Thyroid gland (tissue), 4 donors: ENCODE measurements around the gene MTA2.

Source experiments
- POLR2A ChIP-seq, 2 donors: fragments of 450-650 bp; IDR thresholded peaks; one replicate each; pipeline ENCODE4 v1.6.1; 2017; ENCODE audit warnings: antibody characterized with exemption in 2 of 2, mild to moderate bottlenecking in 2 of 2, moderate library complexity in 1 of 2
- TF ChIP-seq, protein P1 (sequence below), 6 experiments: fragments of 200-600 bp in 3 of 6; fragments of 450-650 bp in 3 of 6; sonication (generic) in 3 of 6; IDR thresholded peaks; one replicate each; pipeline ENCODE4 v1.5.1; 2016 to 2019; ENCODE audit warnings: antibody characterized with exemption in 6 of 6, mild to moderate bottlenecking in 2 of 6, inconsistent platforms in 1 of 6, moderate library complexity in 1 of 6

DNA sequence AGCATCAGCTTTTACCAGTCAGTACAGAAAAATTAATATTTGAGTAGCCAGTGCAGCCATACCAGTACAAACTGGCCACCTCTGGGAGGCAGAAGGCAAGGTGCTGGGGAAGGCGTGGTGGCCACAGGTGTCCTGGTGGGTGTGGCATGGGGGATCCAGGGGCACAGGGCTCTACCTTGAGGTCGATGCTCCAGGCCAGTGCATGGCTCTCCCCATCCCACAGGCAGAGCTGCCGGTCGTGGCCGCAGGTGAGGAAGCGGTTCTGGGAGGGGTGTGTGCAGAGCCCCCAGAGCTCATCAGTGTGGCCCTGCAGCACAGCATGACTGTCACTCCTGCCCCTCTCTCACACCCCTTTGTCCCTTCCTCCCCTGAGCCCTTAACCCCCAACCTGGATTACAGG, 3.8 kb upstream of the MTA2 start:
- TF ChIP-seq, protein P1, sequence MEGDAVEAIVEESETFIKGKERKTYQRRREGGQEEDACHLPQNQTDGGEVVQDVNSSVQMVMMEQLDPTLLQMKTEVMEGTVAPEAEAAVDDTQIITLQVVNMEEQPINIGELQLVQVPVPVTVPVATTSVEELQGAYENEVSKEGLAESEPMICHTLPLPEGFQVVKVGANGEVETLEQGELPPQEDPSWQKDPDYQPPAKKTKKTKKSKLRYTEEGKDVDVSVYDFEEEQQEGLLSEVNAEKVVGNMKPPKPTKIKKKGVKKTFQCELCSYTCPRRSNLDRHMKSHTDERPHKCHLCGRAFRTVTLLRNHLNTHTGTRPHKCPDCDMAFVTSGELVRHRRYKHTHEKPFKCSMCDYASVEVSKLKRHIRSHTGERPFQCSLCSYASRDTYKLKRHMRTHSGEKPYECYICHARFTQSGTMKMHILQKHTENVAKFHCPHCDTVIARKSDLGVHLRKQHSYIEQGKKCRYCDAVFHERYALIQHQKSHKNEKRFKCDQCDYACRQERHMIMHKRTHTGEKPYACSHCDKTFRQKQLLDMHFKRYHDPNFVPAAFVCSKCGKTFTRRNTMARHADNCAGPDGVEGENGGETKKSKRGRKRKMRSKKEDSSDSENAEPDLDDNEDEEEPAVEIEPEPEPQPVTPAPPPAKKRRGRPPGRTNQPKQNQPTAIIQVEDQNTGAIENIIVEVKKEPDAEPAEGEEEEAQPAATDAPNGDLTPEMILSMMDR (IDR thresholded peaks at IDR 0.05), result no peak
- no peak for TF ChIP-seq POLR2A (IDR thresholded peaks at IDR 0.05)
